Ectodermal cell (in vitro differentiated cells): ENCODE measurements around the gene ZNF248.
"Not testable (repeated sequence)": the region's sequence is repeated elsewhere in the genome, so short reads cannot be mapped to it uniquely, and the experiment has no call there.

Experiments used
- H3K27ac ChIP-seq: 2 replicates; pipeline ENCODE4 v1.7.0; 2013; ENCODE audit warnings: mild to moderate bottlenecking, low read depth, low read length; ENCODE audit not compliant: insufficient read depth, poor library complexity, severe bottlenecking
- H3K27me3 ChIP-seq: 2 replicates; pipeline ENCODE4 v1.7.0; 2013; ENCODE audit warnings: mild to moderate bottlenecking, low read length; ENCODE audit not compliant: insufficient read depth, control insufficient read depth, poor library complexity, severe bottlenecking
- H3K36me3 ChIP-seq: one replicate; pipeline ENCODE4 v1.7.0; 2013; ENCODE audit warnings: low read length; ENCODE audit not compliant: control insufficient read depth, insufficient read depth
- H3K4me1 ChIP-seq: one replicate; pipeline ENCODE4 v1.7.0; 2013; ENCODE audit warnings: low read length; ENCODE audit not compliant: control insufficient read depth, insufficient read depth
- H3K4me3 ChIP-seq: 2 replicates; pipeline ENCODE4 v1.7.0; 2013; ENCODE audit warnings: low read depth, low read length, control low read depth; ENCODE audit not compliant: insufficient read depth
- H3K9me3 ChIP-seq: 2 replicates; pipeline ENCODE4 v1.7.0; 2013; ENCODE audit warnings: mild to moderate bottlenecking, low read length, moderate library complexity; ENCODE audit not compliant: control insufficient read depth
- WGBS, 2 experiments: methylation state at CpG; one replicate each; pipeline ENCODE4 v1.1.7; 2013; ENCODE audit warnings: missing lambda C conversion rate in 2 of 2; 5-methylcytosine and 5-hydroxymethylcytosine counted together

The ZNF248 gene

GRCh38 chr10:37865957-37866803, 8.8 kb upstream of the ZNF248 start:
- no peak overlapping the region for H3K27ac ChIP-seq
- 74 to 78% methylated on average over 9 of the region's 9 CpGs for WGBS, 2 experiments

GRCh38 chr10:37865264-37865663, 7.9 kb upstream of the ZNF248 start:
- no peaks in the 10 kb centered on the region for H3K4me1 ChIP-seq
- no peaks in the 10 kb centered on the region for H3K27me3 ChIP-seq
- H3K4me3 ChIP-seq, result no peak overlapping the region
- WGBS, 2 experiments, result 65 to 70% methylated on average over 3 of the region's 3 CpGs
- no peaks in the 10 kb centered on the region for H3K36me3 ChIP-seq
- no peaks in the 10 kb centered on the region for H3K9me3 ChIP-seq
- no peak overlapping the region for H3K27ac ChIP-seq

More at GRCh38 chr10:37865957-37866803, 8.8 kb upstream of the ZNF248 start:
- H3K27me3 ChIP-seq, result no peaks in the 10 kb centered on the region
- no peaks in the 10 kb centered on the region for H3K36me3 ChIP-seq
- no peaks in the 10 kb centered on the region for H3K4me1 ChIP-seq
- H3K4me3 ChIP-seq, result no peak overlapping the region
- no peaks in the 10 kb centered on the region for H3K9me3 ChIP-seq

GRCh38 chr10:37860494-37861190, 3.2 kb upstream of the ZNF248 start:
- no peaks in the 10 kb centered on the region for H3K9me3 ChIP-seq
- H3K27me3 ChIP-seq, result no peaks in the 10 kb centered on the region
- H3K27ac ChIP-seq, result no peak overlapping the region
- peaks cover 5% of the 10 kb centered on the region for H3K4me1 ChIP-seq
- 80 to 84% methylated on average over 2 of the region's 2 CpGs for WGBS, 2 experiments
- H3K36me3 ChIP-seq, result no peaks in the 10 kb centered on the region
- no peak overlapping the region for H3K4me3 ChIP-seq

DNA sequence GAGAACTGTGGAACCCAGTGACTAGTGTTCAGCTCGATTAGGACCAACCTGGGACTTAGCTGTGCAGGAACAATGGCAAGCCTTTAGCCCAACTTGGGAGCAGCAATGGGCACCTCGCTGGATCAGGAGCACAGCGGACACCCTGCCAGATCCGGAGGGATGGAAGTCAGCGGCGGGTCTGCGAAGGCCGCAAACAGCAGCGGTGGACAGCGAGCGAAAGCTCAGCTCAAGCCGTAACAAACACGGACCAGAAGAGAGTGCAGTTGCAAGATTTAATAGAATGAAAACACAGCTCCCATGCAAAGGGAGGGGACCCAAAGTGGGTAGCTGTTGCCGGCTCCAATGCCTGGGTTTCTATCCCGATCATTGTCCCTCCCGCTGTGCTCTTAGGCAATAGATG, 1.9 kb upstream of the ZNF248 start:
- H3K4me1 ChIP-seq, H3K4me3 ChIP-seq, H3K36me3 ChIP-seq, H3K9me3 ChIP-seq, H3K27me3 ChIP-seq, H3K27ac ChIP-seq: not testable (repeated sequence)
- 92 to 93% methylated on average over 16 of the region's 16 CpGs for WGBS, 2 experiments

- no peaks in the 10 kb centered on the region for H3K36me3 ChIP-seq
- H3K4me1 ChIP-seq, result peaks cover 8% of the 10 kb centered on the region
- whole genome bisulfite sequencing, 2 experiments, result 6 to 11% methylated on average over 13 to 16 of the region's 16 CpGs
- no peaks in the 10 kb centered on the region for H3K27me3 ChIP-seq
- no peaks in the 10 kb centered on the region for H3K9me3 ChIP-seq
- peak overlapping the region; percentile 80 for H3K4me3 ChIP-seq
- peak overlapping the region; percentile 98 for H3K27ac ChIP-seq
These were observed 526 bp downstream of the ZNF248 start for GRCh38 chr10:37856881-37857286.

DNA sequence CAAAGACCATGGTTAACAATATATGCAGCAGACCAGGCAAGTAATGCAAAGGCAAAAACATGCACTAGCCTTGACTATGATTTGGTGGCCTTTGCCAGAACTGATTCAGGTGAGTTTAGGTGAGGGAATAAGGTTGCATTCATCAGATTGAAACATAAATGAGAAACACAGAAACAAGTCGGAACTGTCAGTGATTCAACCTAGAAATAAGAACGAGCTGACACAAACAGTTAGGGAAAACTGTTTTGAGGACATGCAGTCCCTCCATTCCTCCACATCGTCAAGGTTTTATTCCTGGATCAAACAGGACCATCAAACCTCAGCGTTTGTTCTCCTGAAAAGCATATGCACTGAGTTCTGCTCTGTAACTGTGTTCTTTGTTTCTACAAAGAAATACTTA, 1.8 kb downstream of the ZNF248 start:
- H3K27me3 ChIP-seq, result no peaks in the 10 kb centered on the region
- H3K9me3 ChIP-seq, result no peaks in the 10 kb centered on the region
- 84 to 89% methylated on average over 4 of the region's 4 CpGs for WGBS, 2 experiments
- H3K4me3 ChIP-seq, result no peak overlapping the region
- H3K27ac ChIP-seq, result no peak overlapping the region
- peaks cover 8% of the 10 kb centered on the region for H3K4me1 ChIP-seq
- H3K36me3 ChIP-seq, result no peaks in the 10 kb centered on the region

GRCh38 chr10:37854626-37855025, 2.8 kb downstream of the ZNF248 start:
- Histone ChIP-seq H3K4me3 (no peak overlapping the region), H3K27me3 (no peaks in the 10 kb centered on the region), H3K9me3 (no peaks in the 10 kb centered on the region), H3K27ac (no peak overlapping the region), H3K36me3 (no peaks in the 10 kb centered on the region), H3K4me1 (peaks cover 8% of the 10 kb centered on the region)

GRCh38 chr10:37844644-37845043, 12.8 kb downstream of the ZNF248 start:
- no peak overlapping the region for H3K4me3 ChIP-seq
- H3K27me3 ChIP-seq, result no peaks in the 10 kb centered on the region
- H3K9me3 ChIP-seq, result peaks cover 3% of the 10 kb centered on the region
- whole genome bisulfite sequencing, 2 experiments, result 83 to 90% methylated on average over 2 of the region's 2 CpGs
- no peaks in the 10 kb centered on the region for H3K4me1 ChIP-seq
- H3K27ac ChIP-seq, result no peak overlapping the region
- H3K36me3 ChIP-seq, result peaks cover 17% of the 10 kb centered on the region

DNA sequence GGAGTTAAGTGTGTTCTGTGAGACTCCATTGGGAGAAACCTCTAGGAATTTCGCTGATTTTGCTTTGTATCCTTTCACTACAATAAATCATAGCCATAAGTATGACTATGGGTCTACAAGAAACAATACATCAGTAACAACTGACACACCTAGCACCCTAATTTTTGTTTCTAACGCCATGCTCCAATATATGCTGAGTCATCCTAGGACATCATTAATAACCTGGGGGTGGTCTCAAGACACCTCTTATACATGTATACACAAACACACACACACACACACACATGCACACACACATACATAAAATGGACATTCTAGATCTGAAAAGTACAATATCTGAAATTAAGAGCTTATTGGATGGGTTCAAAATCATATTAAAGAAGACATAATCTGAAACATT, 18.2 kb downstream of the ZNF248 start:
- H3K36me3 ChIP-seq, result peaks cover 41% of the 10 kb centered on the region
- WGBS, 2 experiments, result 91% methylated on average over 2 of the region's 2 CpGs
- H3K9me3 ChIP-seq, result peaks cover 3% of the 10 kb centered on the region

DNA sequence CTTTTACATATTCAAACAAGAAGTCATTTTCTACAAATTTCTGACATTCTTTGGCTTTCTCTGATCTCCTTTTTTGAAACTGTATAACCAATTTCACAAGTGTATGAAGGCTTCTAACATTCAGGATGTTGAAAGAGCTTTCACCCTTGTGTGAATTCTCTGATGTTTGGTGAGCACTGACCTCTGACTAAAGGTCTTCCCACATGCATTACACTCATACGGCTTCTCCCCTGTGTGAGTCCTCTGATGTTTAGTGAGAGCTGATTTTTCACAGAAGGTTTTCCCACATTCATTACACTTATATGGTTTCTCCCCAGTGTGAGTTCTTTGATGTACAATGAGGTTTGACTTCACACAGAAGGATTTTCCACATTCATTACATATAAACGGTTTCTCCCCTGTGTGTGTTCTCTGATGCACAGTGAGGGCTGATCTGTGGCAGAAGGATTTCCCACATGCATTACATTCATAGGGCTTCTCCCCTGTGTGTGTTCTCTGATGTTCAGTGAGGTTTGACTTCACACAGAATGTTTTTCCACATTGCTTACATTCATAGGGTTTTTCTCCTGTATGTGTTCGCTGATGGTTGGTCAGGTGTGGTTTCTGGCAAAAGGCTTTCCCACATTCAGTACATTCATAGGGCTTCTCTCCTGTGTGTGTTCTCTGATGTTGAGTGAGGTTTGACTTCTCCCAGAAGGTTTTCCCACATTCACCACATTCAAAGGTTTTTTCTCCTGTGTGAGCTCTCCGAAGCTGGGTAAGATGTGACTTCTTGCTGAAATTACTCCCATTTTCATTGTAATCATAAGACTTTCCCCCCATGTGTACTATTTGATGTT, 25.7 kb downstream of the ZNF248 start:
- no peaks in the 10 kb centered on the region for H3K4me1 ChIP-seq
- H3K36me3 ChIP-seq, result peaks cover 75% of the 10 kb centered on the region
- H3K9me3 ChIP-seq, result peaks cover 17% of the 10 kb centered on the region
- no peak overlapping the region for H3K4me3 ChIP-seq
- no peak overlapping the region for H3K27ac ChIP-seq
- 80 to 95% methylated on average over 1 to 4 of the region's 4 CpGs for WGBS, 2 experiments
- H3K27me3 ChIP-seq, result no peaks in the 10 kb centered on the region

More for the DNA sequence above, 18.2 kb downstream of the ZNF248 start:
- no peaks in the 10 kb centered on the region for H3K4me1 ChIP-seq
- H3K27me3 ChIP-seq, result no peaks in the 10 kb centered on the region
- no peak overlapping the region for H3K4me3 ChIP-seq
- no peak overlapping the region for H3K27ac ChIP-seq
